A549 (cell line): ENCODE data around the gene GLS.

Source experiments
- CHD2 ChIP-seq: fragments of 150-350 bp; IDR thresholded peaks from 2 replicates; pipeline ENCODE4 v1.6.1; 2014; ENCODE audit warnings: low read length; ENCODE audit not compliant: partially characterized antibody
- PHF8 ChIP-seq: fragments of 200-600 bp; sonication (generic); IDR thresholded peaks from 2 replicates; pipeline ENCODE4 v1.6.1; 2016; ENCODE audit warnings: low read depth, mild to moderate bottlenecking, antibody characterized with exemption, moderate library complexity, borderline replicate concordance
- POLR2A ChIP-seq: IDR thresholded peaks from 2 replicates; pipeline ENCODE4 v1.6.1; 2012; ENCODE audit warnings: mild to moderate bottlenecking, low read length
- TF ChIP-seq, protein P1 (sequence below): fragments of >200 bp; sonication (Bioruptor Twin); formaldehyde crosslinking; IDR thresholded peaks from 3 replicates; pipeline ENCODE4 v1.5.1; 2016
- TF ChIP-seq, protein P2 (sequence below): fragments of >200 bp; sonication (Bioruptor Twin); formaldehyde crosslinking; IDR thresholded peaks from 3 replicates; pipeline ENCODE4 v1.6.1; 2016

DNA sequence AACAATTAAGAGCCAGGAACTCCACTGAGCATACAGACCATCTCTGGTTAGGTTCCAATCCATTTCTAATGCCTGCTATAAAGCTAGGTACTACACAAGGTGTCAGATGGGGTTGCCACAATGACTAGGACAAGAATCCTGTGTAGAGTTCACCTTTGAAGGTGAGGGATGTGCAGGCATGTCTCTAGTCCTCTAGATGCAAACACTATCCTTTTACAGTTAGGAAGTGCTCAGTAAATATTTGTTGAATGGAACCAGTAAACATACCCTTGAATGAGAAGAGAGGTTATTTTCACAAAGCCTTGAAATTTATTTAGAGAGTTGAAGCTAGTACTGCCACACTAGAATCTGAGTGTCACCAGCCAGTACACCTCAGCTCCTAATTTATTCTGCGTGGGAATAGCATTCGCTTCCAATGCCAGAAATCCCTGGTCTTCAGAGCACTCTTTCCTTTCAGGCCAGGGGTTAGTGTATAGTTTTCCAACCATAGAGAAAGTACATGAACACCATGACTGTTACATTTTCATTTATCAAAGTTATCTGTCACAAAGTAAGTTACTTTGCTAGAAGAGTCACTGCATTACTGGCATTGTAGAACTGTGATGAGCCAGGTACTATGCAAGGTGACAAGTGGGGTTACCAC is 85.1 kb downstream of the GLS start:
- TF ChIP-seq, protein P1, sequence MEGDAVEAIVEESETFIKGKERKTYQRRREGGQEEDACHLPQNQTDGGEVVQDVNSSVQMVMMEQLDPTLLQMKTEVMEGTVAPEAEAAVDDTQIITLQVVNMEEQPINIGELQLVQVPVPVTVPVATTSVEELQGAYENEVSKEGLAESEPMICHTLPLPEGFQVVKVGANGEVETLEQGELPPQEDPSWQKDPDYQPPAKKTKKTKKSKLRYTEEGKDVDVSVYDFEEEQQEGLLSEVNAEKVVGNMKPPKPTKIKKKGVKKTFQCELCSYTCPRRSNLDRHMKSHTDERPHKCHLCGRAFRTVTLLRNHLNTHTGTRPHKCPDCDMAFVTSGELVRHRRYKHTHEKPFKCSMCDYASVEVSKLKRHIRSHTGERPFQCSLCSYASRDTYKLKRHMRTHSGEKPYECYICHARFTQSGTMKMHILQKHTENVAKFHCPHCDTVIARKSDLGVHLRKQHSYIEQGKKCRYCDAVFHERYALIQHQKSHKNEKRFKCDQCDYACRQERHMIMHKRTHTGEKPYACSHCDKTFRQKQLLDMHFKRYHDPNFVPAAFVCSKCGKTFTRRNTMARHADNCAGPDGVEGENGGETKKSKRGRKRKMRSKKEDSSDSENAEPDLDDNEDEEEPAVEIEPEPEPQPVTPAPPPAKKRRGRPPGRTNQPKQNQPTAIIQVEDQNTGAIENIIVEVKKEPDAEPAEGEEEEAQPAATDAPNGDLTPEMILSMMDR, result no peak
- TF ChIP-seq PHF8 (no peak), CHD2 (no peak), POLR2A (no peak)
- TF ChIP-seq, protein P2, sequence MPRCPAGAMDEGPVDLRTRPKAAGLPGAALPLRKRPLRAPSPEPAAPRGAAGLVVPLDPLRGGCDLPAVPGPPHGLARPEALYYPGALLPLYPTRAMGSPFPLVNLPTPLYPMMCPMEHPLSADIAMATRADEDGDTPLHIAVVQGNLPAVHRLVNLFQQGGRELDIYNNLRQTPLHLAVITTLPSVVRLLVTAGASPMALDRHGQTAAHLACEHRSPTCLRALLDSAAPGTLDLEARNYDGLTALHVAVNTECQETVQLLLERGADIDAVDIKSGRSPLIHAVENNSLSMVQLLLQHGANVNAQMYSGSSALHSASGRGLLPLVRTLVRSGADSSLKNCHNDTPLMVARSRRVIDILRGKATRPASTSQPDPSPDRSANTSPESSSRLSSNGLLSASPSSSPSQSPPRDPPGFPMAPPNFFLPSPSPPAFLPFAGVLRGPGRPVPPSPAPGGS, result no peak
